Esophagus squamous epithelium (tissue), 4 donors: ENCODE measurements around the gene TOGARAM2.

ENCODE experiments used
- CTCF ChIP-seq, 6 experiments: fragments of 450-650 bp in 4 of 6; fragments of 200-600 bp in 2 of 6; sonication (generic) in 2 of 6; IDR thresholded peaks; one replicate each; pipeline ENCODE4 v1.5.1; 2016 to 2019; ENCODE audit warnings: antibody characterized with exemption in 6 of 6, mild to moderate bottlenecking in 4 of 6, moderate library complexity in 4 of 6
- POLR2A ChIP-seq, 4 donors: fragments of 450-650 bp; IDR thresholded peaks; one replicate each; pipeline ENCODE4 v1.6.1; 2017; ENCODE audit warnings: antibody characterized with exemption in 4 of 4, mild to moderate bottlenecking in 4 of 4, moderate library complexity in 3 of 4

DNA sequence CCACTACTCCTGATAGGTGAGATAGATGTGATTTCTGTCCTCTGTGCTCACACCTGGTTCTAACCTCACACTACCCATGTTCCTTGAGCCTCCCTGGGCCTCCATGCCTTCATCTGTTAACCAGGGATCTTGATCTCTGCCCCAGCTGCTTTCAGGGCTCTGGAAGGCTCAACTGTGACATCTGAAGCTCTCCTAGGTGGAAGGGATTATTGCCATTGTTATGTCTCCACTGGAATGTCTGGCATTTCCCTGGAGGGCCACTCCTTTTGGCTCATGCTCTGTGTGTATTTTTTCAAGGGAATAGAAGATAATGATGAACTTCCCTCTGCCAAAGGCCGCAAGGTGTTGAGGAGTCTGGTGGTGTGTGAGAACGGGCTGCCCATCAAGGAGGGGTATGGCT is 52.1 kb downstream of the TOGARAM2 start:
- TF ChIP-seq CTCF (IDR thresholded peaks at IDR 0.05) (no peak), POLR2A (IDR thresholded peaks at IDR 0.05) (no peak)
